ENCODE data around the gene PTCH1.

PTCH1 gene

GRCh38 chr9:95437559-95437958 lies 79.2 kb downstream of the PTCH1 start:
- Histone ChIP-seq H3K9me3 (ENCODE audit: severe bottlenecking) (no peaks in the 10 kb centered on the region), H3K4me3 (ENCODE audit: low read depth, low read length) (no peak overlapping the region), H3K27ac (no peak overlapping the region), H3K27me3 (ENCODE audit: insufficient read depth, low read depth, severe bottlenecking) (no peaks in the 10 kb centered on the region), H3K36me3 (no peaks in the 10 kb centered on the region)
- DNase-seq = no peak
- no peak for TF ChIP-seq CTCF (IDR thresholded peaks at IDR 0.05; ENCODE audit: low read depth, low read length)

- DNase-seq = no peak
- no peak for TF ChIP-seq CTCF (IDR thresholded peaks at IDR 0.05; ENCODE audit: low read depth, low read length)
- H3K27ac ChIP-seq = no peak overlapping the region
- H3K9me3 ChIP-seq (ENCODE audit: severe bottlenecking) = no peaks in the 10 kb centered on the region
- H3K36me3 ChIP-seq = no peaks in the 10 kb centered on the region
- no peak overlapping the region for H3K4me3 ChIP-seq (ENCODE audit: low read depth, low read length)
- H3K27me3 ChIP-seq (ENCODE audit: insufficient read depth, low read depth, severe bottlenecking) = no peaks in the 10 kb centered on the region
These were observed 80.4 kb downstream of the PTCH1 start for GRCh38 chr9:95436416-95436815.

- no peaks in the 10 kb centered on the region for H3K27me3 ChIP-seq (ENCODE audit: insufficient read depth, low read depth, severe bottlenecking)
- no peak for TF ChIP-seq CTCF (IDR thresholded peaks at IDR 0.05; ENCODE audit: low read depth, low read length)
- H3K27ac ChIP-seq = no peak overlapping the region
- DNase-seq = no peak
- peaks cover 2% of the 10 kb centered on the region for H3K9me3 ChIP-seq (ENCODE audit: severe bottlenecking)
- H3K4me3 ChIP-seq (ENCODE audit: low read depth, low read length) = no peak overlapping the region
- H3K36me3 ChIP-seq = no peaks in the 10 kb centered on the region
These were observed 81.6 kb downstream of the PTCH1 start for GRCh38 chr9:95435074-95435728.

GRCh38 chr9:95434116-95435073 lies 82.4 kb downstream of the PTCH1 start:
- Histone ChIP-seq H3K4me3 (ENCODE audit: low read depth, low read length) (no peak overlapping the region), H3K9me3 (ENCODE audit: severe bottlenecking) (peaks cover 8% of the 10 kb centered on the region), H3K36me3 (no peaks in the 10 kb centered on the region), H3K27ac (no peak overlapping the region), H3K27me3 (ENCODE audit: insufficient read depth, low read depth, severe bottlenecking) (no peaks in the 10 kb centered on the region)
- TF ChIP-seq CTCF (IDR thresholded peaks at IDR 0.05; ENCODE audit: low read depth, low read length) = no peak
- no peak for DNase-seq

- no peak overlapping the region for H3K4me3 ChIP-seq (ENCODE audit: low read depth, low read length)
- no peaks in the 10 kb centered on the region for H3K36me3 ChIP-seq
- H3K9me3 ChIP-seq (ENCODE audit: severe bottlenecking) = peaks cover 8% of the 10 kb centered on the region
- H3K27me3 ChIP-seq (ENCODE audit: insufficient read depth, low read depth, severe bottlenecking) = no peaks in the 10 kb centered on the region
- no peak overlapping the region for H3K27ac ChIP-seq
- TF ChIP-seq CTCF (IDR thresholded peaks at IDR 0.05; ENCODE audit: low read depth, low read length) = no peak
- DNase-seq = no peak
These were observed 83.5 kb downstream of the PTCH1 start for GRCh38 chr9:95433096-95433819.
